ENCODE data around the gene IQSEC2. TPM values are rescaled to one million over a fixed set of nuclear protein-coding genes. Genes with fewer than 3 reads are reported as not detected.

The IQSEC2 gene
- total and polyA plus RNA-seq, 2 of the 8 experiments (the other 6 are each of a cell fraction or from before 2014, with no cell fraction given): 6.1 to 54.9 TPM

GRCh38 chrX:53254570-53255461, 26.6 kb downstream of the IQSEC2 start:
- Histone ChIP-seq H3K27ac (ENCODE audit: low read depth, low read length) (no peak overlapping the region), H2BK120ac (replicated peaks; ENCODE audit: low read depth, low read length) (no peak overlapping the region), H3K56ac (replicated peaks; ENCODE audit: insufficient read length, low read depth, low read length) (no peak overlapping the region), H3K36me3 (ENCODE audit: control insufficient read depth in 2 of 4, insufficient read depth in 4 of 4, low read length in 3 of 4) (no peaks in the 10 kb centered on the region), H3K27me3 (replicated peaks in 1 of 4; ENCODE audit: control insufficient read depth in 3 of 4, extremely low read depth in 1 of 4, insufficient read depth in 3 of 4, low read length in 3 of 4) (no peaks in the 10 kb centered on the region), H3K23me2 (ENCODE audit: low read depth, low read length) (no peaks in the 10 kb centered on the region), H4K91ac (replicated peaks; ENCODE audit: insufficient read length, low read length) (no peak overlapping the region), H3K23ac (ENCODE audit: insufficient read length) (no peak overlapping the region), H2BK20ac (ENCODE audit: low read length) (no peak overlapping the region), H3K4me1 (replicated peaks in 1 of 4; ENCODE audit: control insufficient read depth in 3 of 4, insufficient read depth in 4 of 4, low read length in 3 of 4) (peaks cover 0 to 11% (median 4%) of the 10 kb centered on the region in 4 experiments; a peak in 5 of 7 replicates), H3K18ac (ENCODE audit: extremely low read depth, low read length) (no peak overlapping the region), H3K4me3 (ENCODE audit: extremely low read depth in 1 of 4, insufficient read depth in 2 of 4, low read depth in 3 of 4, low read length in 4 of 4) (no peak overlapping the region), H4K5ac (ENCODE audit: insufficient read length, low read depth, low read length) (no peak overlapping the region), H3K9ac (replicated peaks in 1 of 4; ENCODE audit: extremely low read depth in 1 of 4, low read depth in 3 of 4, low read length in 3 of 4) (no peak overlapping the region), H2AK5ac (ENCODE audit: low read depth, low read length) (no peak overlapping the region), H3K4me2 (ENCODE audit: insufficient read depth in 1 of 2, low read depth in 2 of 2, low read length in 2 of 2) (no peak overlapping the region), H3K9me3 (ENCODE audit: insufficient read depth in 2 of 2, low read depth in 1 of 2, low read length in 1 of 2) (no peaks in the 10 kb centered on the region), H2BK12ac (ENCODE audit: low read depth, low read length) (no peak overlapping the region), H3K4ac (replicated peaks; ENCODE audit: insufficient read length, low read depth, low read length) (no peak overlapping the region), H3K79me2 (ENCODE audit: control insufficient read depth in 1 of 2, insufficient read depth in 2 of 2, low read length in 2 of 2) (no peaks in the 10 kb centered on the region), H2BK5ac (ENCODE audit: low read depth, low read length) (no peak overlapping the region), H3K79me1 (ENCODE audit: low read depth, low read length) (no peaks in the 10 kb centered on the region), H4K20me1 (replicated peaks in 1 of 2; ENCODE audit: control insufficient read depth in 1 of 2, insufficient read depth in 2 of 2, low read length in 2 of 2) (peaks cover 0 to 1% of the 10 kb centered on the region in 2 experiments), H2AFZ (ENCODE audit: low read length) (no peak overlapping the region), H2BK15ac (ENCODE audit: low read length) (no peak overlapping the region), H4K8ac (ENCODE audit: extremely low read depth, insufficient read depth, low read length) (no peak overlapping the region), H3K14ac (ENCODE audit: insufficient read length) (no peak overlapping the region)
- DNase-seq (ENCODE audit: low read depth in 1 of 2, low spot score in 2 of 2) (no peak), FAIRE-seq (no peak)
- WGBS, 2 experiments (ENCODE audit: extremely low coverage in 1 of 2, insufficient coverage in 1 of 2, insufficient read length in 1 of 2, insufficient replicate concordance in 2 of 2, low coverage in 1 of 2, low lambda C conversion rate in 2 of 2, missing lambda C conversion rate in 1 of 2): 97% methylated on average over 16 of the region's 22 CpGs; no CpG with 5 or more reads in 1 of the 2 experiments
- ChIA-PET CTCF (ENCODE audit: partially characterized antibody) (interaction anchor here (1.2 kb wide), 1 partner anchor 16 kb away, joined by 3 read pairs; no protein-coding TSS in a partner anchor), POLR2A (ENCODE audit: partially characterized antibody) (interaction anchor here (0.6 to 1.8 kb wide), 2 partner anchors 29 to 166 kb away, joined by 5 to 7 read pairs; partner anchors contain the start of gene KDM5C)
- TF ChIP-seq SP2 (IDR thresholded peaks at IDR 0.05; ENCODE audit: low read length) (no peak), SRF (IDR thresholded peaks at IDR 0.05; ENCODE audit: low read depth, low read length) (no peak), SIX5 (IDR thresholded peaks at IDR 0.05; ENCODE audit: low read depth, low read length) (no peak), MAFK (IDR thresholded peaks at IDR 0.05; ENCODE audit: low read depth, low read length) (no peak), RNF2 (IDR thresholded peaks at IDR 0.05; ENCODE audit: borderline replicate concordance, low read depth, low read length, missing control alignments, poor library complexity, severe bottlenecking) (no peak), EP300 (IDR thresholded peaks at IDR 0.05; ENCODE audit: borderline replicate concordance in 1 of 2, low read depth in 2 of 2, low read length in 2 of 2) (no peak), SIN3A (conservative IDR thresholded peaks at IDR 0.05 in 1 of 2, IDR thresholded peaks at IDR 0.05 in 1 of 2; ENCODE audit: low read depth in 1 of 2, low read length in 2 of 2) (no peak)

All from H1 (cell line).